Muscle layer of colon (tissue), 2 donors: ENCODE measurements around the gene KANSL1.

Experiments used
- H3K27ac ChIP-seq: one replicate; pipeline ENCODE4 v1.7.0; 2013; ENCODE audit warnings: low read depth, mild to moderate bottlenecking, low read length, moderate library complexity
- H3K27me3 ChIP-seq, 2 donors: one replicate each; pipeline ENCODE4 v1.7.0; 2013; ENCODE audit warnings: low read length in 2 of 2, mild to moderate bottlenecking in 2 of 2; ENCODE audit not compliant: insufficient read depth in 2 of 2, control insufficient read depth in 1 of 2
- H3K36me3 ChIP-seq: one replicate; pipeline ENCODE4 v1.7.0; 2013; ENCODE audit warnings: mild to moderate bottlenecking, low read length; ENCODE audit not compliant: insufficient read depth
- H3K4me1 ChIP-seq: one replicate; pipeline ENCODE4 v1.7.0; 2013; ENCODE audit warnings: mild to moderate bottlenecking, low read length; ENCODE audit not compliant: insufficient read depth
- H3K4me3 ChIP-seq, 2 donors: one replicate each; pipeline ENCODE4 v1.7.0; 2013; ENCODE audit warnings: low read length in 2 of 2, low read depth in 1 of 2, mild to moderate bottlenecking in 1 of 2, moderate library complexity in 1 of 2
- H3K9ac ChIP-seq: one replicate; pipeline ENCODE4 v1.7.0; 2013; ENCODE audit warnings: low read length
- H3K9me3 ChIP-seq: one replicate; pipeline ENCODE4 v1.7.0; 2013; ENCODE audit warnings: mild to moderate bottlenecking, low read length
- donor health status: abdominal sarcoma.
- donor health status: Adenocarcinoma of cecum.

The KANSL1 gene

GRCh38 chr17:46060461-46060860 lies 132.8 kb downstream of the KANSL1 start:
- no peak overlapping the region for H3K27ac ChIP-seq
- peaks cover 4% of the 10 kb centered on the region for H3K36me3 ChIP-seq
- H3K9ac ChIP-seq: no peak overlapping the region
- no peaks in the 10 kb centered on the region for H3K9me3 ChIP-seq
- no peaks in the 10 kb centered on the region for H3K27me3 ChIP-seq
- H3K4me3 ChIP-seq: no peak overlapping the region
- H3K4me1 ChIP-seq: peaks cover 20% of the 10 kb centered on the region

GRCh38 chr17:46059486-46059885 lies 133.7 kb downstream of the KANSL1 start:
- H3K27me3 ChIP-seq: no peaks in the 10 kb centered on the region
- H3K9ac ChIP-seq: no peak overlapping the region
- peaks cover 18% of the 10 kb centered on the region for H3K4me1 ChIP-seq
- no peak overlapping the region for H3K4me3 ChIP-seq
- H3K9me3 ChIP-seq: no peaks in the 10 kb centered on the region
- H3K27ac ChIP-seq: no peak overlapping the region
- H3K36me3 ChIP-seq: no peaks in the 10 kb centered on the region

DNA sequence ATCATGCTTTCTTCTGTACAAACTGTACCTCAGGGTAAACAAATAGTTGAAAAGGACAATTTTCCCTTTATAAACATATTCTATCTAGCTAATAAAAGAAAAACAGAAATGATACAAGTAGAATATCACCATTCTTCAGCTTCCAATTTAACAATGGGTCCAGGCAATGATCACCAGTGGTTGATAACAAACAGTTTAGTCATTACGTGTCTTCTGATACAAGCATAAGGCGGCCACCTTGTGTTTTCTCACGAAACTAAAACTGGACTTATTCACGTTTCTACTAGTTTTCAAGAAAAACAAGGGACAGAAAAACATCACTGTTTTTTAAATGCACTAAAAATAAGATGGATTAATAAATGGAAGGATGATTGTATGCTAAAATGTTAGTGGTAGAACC lies 135.9 kb downstream of the KANSL1 start:
- no peaks in the 10 kb centered on the region for H3K27me3 ChIP-seq
- no peak overlapping the region for H3K27ac ChIP-seq
- H3K9ac ChIP-seq: no peak overlapping the region
- no peaks in the 10 kb centered on the region for H3K9me3 ChIP-seq
- no peaks in the 10 kb centered on the region for H3K36me3 ChIP-seq
- peaks cover 5% of the 10 kb centered on the region for H3K4me1 ChIP-seq
- H3K4me3 ChIP-seq: no peak overlapping the region

DNA sequence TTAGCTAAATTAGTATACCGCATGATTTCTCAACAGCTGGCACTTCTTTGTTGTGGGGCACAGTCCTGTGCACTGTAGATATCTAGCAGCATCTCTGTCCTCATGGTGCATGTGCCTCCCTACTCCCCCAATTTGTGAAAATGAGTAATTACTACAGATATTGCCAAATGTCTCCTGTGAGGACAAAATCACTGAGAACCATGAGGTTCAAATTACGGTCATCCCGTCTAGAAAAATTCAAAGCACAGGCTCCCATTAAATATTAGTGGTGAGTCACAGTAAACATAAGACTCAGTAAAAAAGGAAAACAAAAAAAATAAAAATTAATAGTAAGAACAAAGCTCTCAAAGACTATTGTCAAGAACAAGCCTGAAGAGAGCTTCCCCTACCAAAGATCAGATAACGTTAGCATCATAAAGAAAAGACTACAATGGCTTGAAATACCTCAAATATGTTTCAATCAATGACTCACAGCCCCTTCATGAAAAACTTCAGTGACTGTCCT lies 136.4 kb downstream of the KANSL1 start:
- H3K9ac ChIP-seq: no peak overlapping the region
- peaks cover 5% of the 10 kb centered on the region for H3K4me1 ChIP-seq
- H3K27ac ChIP-seq: no peak overlapping the region
- H3K9me3 ChIP-seq: no peaks in the 10 kb centered on the region
- H3K36me3 ChIP-seq: no peaks in the 10 kb centered on the region
- H3K27me3 ChIP-seq: no peaks in the 10 kb centered on the region
- no peak overlapping the region for H3K4me3 ChIP-seq

- no peak overlapping the region for H3K4me3 ChIP-seq
- H3K9ac ChIP-seq: no peak overlapping the region
- peaks cover 5% of the 10 kb centered on the region for H3K4me1 ChIP-seq
- peaks cover 17% of the 10 kb centered on the region for H3K36me3 ChIP-seq
- no peak overlapping the region for H3K27ac ChIP-seq
- no peaks in the 10 kb centered on the region for H3K9me3 ChIP-seq
- H3K27me3 ChIP-seq: no peaks in the 10 kb centered on the region
Measured at GRCh38 chr17:46053911-46054534, 139.2 kb downstream of the KANSL1 start.

- no peaks in the 10 kb centered on the region for H3K27me3 ChIP-seq
- H3K36me3 ChIP-seq: peaks cover 28% of the 10 kb centered on the region
- H3K4me1 ChIP-seq: peaks cover 14% of the 10 kb centered on the region
- no peak overlapping the region for H3K27ac ChIP-seq
- no peak overlapping the region for H3K9ac ChIP-seq
- no peaks in the 10 kb centered on the region for H3K9me3 ChIP-seq
- H3K4me3 ChIP-seq: no peak overlapping the region
Measured at GRCh38 chr17:46049656-46050055, 143.6 kb downstream of the KANSL1 start.

- Histone ChIP-seq H3K4me1 (peaks cover 23% of the 10 kb centered on the region), H3K9me3 (no peaks in the 10 kb centered on the region), H3K27me3 (no peaks in the 10 kb centered on the region), H3K4me3 (no peak overlapping the region), H3K36me3 (peaks cover 38% of the 10 kb centered on the region), H3K27ac (no peak overlapping the region), H3K9ac (no peak overlapping the region)
Measured at GRCh38 chr17:46047856-46048255, 145.4 kb downstream of the KANSL1 start.

DNA sequence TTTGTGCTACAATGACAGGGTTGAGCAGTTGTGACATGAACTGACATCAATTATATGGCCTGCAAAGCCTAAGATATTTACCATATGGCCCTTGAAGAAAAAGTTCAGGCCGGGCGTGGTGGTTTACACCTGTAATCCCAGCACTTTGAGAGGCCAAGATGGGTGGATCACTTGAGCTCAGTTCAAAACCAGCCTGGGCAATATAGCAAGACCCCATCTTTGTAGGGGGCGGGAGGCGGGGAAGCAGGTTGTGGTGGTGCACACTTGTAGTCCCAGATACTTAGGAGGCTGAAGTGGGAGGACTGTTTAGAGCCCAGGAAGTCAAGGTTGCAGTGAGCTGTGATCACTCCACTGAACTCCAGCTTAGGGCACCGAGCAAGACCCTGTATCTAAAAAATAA lies 145.8 kb downstream of the KANSL1 start:
- H3K9me3 ChIP-seq: no peaks in the 10 kb centered on the region
- H3K27ac ChIP-seq: peak overlapping the region; percentile 40
- no peaks in the 10 kb centered on the region for H3K27me3 ChIP-seq
- no peak overlapping the region for H3K9ac ChIP-seq
- peaks cover 42% of the 10 kb centered on the region for H3K36me3 ChIP-seq
- peaks cover 23% of the 10 kb centered on the region for H3K4me1 ChIP-seq
- no peak overlapping the region for H3K4me3 ChIP-seq

- H3K4me1 ChIP-seq: peaks cover 23% of the 10 kb centered on the region
- no peaks in the 10 kb centered on the region for H3K9me3 ChIP-seq
- H3K27ac ChIP-seq: peak overlapping the region; percentile 40
- peaks cover 45% of the 10 kb centered on the region for H3K36me3 ChIP-seq
- no peak overlapping the region for H3K9ac ChIP-seq
- H3K27me3 ChIP-seq: no peaks in the 10 kb centered on the region
- no peak overlapping the region for H3K4me3 ChIP-seq
Measured at GRCh38 chr17:46046957-46047356, 146.3 kb downstream of the KANSL1 start.

DNA sequence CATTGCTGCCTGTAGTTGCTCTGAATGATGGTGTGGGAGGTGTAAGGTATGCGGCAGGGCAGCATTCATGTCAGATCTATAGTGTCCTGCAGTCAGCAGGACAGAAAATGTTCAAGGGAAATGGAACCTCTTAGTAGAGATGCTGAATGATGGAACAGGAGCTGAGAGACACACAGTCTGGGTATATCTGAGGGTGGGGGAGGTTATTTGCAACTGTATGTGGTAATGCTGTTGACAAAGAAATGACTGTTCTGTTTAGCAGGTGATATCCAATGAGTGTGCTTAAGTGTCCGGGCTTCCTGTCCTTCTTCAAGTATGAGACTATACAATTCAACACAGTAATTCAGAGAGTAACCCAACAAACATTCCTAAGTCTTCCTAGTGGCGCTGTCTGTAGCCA lies 147.6 kb downstream of the KANSL1 start:
- Histone ChIP-seq H3K4me3 (no peak overlapping the region), H3K27me3 (no peaks in the 10 kb centered on the region), H3K27ac (no peak overlapping the region), H3K9ac (no peak overlapping the region), H3K9me3 (no peaks in the 10 kb centered on the region), H3K36me3 (peaks cover 42% of the 10 kb centered on the region), H3K4me1 (peaks cover 23% of the 10 kb centered on the region)

- H3K9ac ChIP-seq: no peak overlapping the region
Measured at GRCh38 chr17:46044989-46045388, 148.2 kb downstream of the KANSL1 start.

DNA sequence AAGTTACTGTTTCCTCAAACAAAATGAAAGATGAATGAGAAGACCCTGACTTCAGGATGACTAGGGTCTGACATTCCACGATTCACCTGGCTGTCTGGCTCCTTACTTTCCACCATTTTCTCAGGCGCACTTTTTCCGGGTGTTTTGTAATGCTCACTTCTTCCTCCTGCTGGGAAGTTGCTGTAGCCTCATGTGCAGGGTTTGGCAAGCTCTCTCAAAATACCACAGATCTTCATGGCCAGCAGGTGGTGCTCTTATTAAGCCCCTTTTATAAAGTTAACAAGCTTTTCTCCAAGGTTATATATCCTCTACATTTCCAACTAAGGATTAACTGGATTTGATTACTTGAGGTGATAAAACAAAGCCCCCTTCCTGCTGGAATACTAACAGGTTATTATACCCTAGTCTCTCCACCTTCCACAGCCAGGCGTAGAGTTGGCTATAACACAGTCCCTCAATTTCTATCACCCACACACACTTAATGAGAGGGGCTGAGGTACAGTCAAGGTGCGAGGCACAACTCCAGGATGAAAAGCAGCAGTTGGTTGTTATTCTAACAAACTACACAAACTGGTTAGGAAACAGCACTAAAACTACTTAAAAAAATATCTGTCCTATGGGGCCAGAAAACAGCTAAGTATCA lies 148.8 kb downstream of the KANSL1 start:
- peaks cover 37% of the 10 kb centered on the region for H3K36me3 ChIP-seq
- no peak overlapping the region for H3K9ac ChIP-seq
- no peak overlapping the region for H3K4me3 ChIP-seq
- H3K9me3 ChIP-seq: no peaks in the 10 kb centered on the region
- peak overlapping the region; percentile 43 for H3K27ac ChIP-seq
- H3K27me3 ChIP-seq: no peaks in the 10 kb centered on the region
- H3K4me1 ChIP-seq: peaks cover 31% of the 10 kb centered on the region

More at GRCh38 chr17:46044989-46045388, 148.2 kb downstream of the KANSL1 start:
- Histone ChIP-seq H3K4me1 (peaks cover 25% of the 10 kb centered on the region), H3K9me3 (no peaks in the 10 kb centered on the region), H3K27ac (no peak overlapping the region), H3K36me3 (peaks cover 37% of the 10 kb centered on the region), H3K4me3 (no peak overlapping the region), H3K27me3 (no peaks in the 10 kb centered on the region)
